ENCODE results near the gene NKX2-8. TPM values are rescaled to one million over a fixed set of nuclear protein-coding genes. Genes with fewer than 3 reads are reported as not detected.

The NKX2-8 gene
- total and polyA plus RNA-seq, 4 donors = 0.45 to 1.3 (median 1.1) TPM

DNA sequence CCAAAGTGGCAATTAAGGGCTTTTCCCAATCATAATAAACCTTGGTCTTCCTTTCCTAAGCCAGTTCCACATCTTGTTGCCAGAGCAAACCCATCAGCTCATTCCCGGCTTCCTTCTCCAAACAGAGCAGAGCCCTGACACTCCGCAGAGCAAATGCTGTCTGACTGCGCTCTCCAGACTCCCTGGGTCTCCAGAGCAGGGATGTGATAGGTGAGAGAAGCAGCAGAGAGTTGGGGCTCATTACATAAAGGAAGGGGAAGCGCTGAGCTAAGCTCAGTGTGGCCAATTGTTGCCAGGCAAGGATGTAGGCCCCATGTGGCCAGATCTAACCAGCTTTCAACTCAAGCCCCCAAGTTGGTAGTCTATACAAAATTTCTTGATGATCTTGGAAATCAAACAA is 43.0 kb upstream of the NKX2-8 start:
- Histone ChIP-seq H3K4me3 (no peak overlapping the region), H3K9ac (ENCODE audit: insufficient read depth in 1 of 2, low read length in 2 of 2) (no peak overlapping the region), H3K27ac (ENCODE audit: low read depth in 1 of 2, low read length in 1 of 2) (no peak overlapping the region), H3K27me3 (ENCODE audit: control insufficient read depth in 3 of 3, insufficient read depth in 3 of 3, low read length in 2 of 3) (peaks cover 0 to 4% (median 0%) of the 10 kb centered on the region in 3 donors), H3K36me3 (ENCODE audit: control insufficient read depth in 4 of 4, insufficient read depth in 4 of 4, low read length in 4 of 4) (no peaks in the 10 kb centered on the region), H3K9me3 (ENCODE audit: control insufficient read depth in 4 of 4, insufficient read depth in 3 of 4, low read length in 3 of 4) (no peaks in the 10 kb centered on the region), H3K4me1 (ENCODE audit: control insufficient read depth in 5 of 5, insufficient read depth in 5 of 5, low read length in 5 of 5) (peaks cover 0 to 1% (median 0%) of the 10 kb centered on the region in 5 donors)
- no peak for ATAC-seq (ENCODE audit: insufficient read depth, low FRiP score)
- WGBS, 2 donors = 88 to 91% methylated on average over 4 of the region's 4 CpGs
- no peak for DNase-seq
- TF ChIP-seq, protein P1, sequence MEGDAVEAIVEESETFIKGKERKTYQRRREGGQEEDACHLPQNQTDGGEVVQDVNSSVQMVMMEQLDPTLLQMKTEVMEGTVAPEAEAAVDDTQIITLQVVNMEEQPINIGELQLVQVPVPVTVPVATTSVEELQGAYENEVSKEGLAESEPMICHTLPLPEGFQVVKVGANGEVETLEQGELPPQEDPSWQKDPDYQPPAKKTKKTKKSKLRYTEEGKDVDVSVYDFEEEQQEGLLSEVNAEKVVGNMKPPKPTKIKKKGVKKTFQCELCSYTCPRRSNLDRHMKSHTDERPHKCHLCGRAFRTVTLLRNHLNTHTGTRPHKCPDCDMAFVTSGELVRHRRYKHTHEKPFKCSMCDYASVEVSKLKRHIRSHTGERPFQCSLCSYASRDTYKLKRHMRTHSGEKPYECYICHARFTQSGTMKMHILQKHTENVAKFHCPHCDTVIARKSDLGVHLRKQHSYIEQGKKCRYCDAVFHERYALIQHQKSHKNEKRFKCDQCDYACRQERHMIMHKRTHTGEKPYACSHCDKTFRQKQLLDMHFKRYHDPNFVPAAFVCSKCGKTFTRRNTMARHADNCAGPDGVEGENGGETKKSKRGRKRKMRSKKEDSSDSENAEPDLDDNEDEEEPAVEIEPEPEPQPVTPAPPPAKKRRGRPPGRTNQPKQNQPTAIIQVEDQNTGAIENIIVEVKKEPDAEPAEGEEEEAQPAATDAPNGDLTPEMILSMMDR (IDR thresholded peaks at IDR 0.05; ENCODE audit: control extremely low read depth, extremely low read depth) = no peak

DNA sequence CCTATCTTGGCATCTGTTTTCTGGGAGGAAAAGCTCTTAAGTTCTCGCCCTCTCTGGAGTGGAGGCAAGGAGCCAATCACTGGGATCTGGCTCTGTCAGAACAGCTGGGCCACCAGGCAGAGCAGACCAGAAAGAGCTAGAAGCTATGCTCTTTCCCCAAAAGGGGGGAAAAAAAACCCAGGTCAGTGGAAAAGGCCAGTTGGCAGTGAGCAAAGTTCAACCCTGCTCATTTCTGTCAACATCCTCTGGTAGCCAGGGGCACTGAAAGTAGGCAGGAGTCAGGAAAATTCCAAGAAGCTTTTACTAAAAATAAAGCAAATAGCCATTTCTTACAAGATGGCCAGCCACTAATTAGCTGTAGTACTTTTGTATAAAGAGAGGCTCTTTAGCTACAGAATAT is 42.6 kb upstream of the NKX2-8 start:
- 92 to 100% methylated on average over 1 of the region's 1 CpG for WGBS, 2 donors
- H3K27ac ChIP-seq (ENCODE audit: low read depth in 1 of 2, low read length in 1 of 2) = no peak overlapping the region
- no peak overlapping the region for H3K9ac ChIP-seq (ENCODE audit: insufficient read depth in 1 of 2, low read length in 2 of 2)
- peaks cover 0 to 4% (median 0%) of the 10 kb centered on the region in 3 donors for H3K27me3 ChIP-seq (ENCODE audit: control insufficient read depth in 3 of 3, insufficient read depth in 3 of 3, low read length in 2 of 3)
- ATAC-seq (ENCODE audit: insufficient read depth, low FRiP score) = no peak
- TF ChIP-seq, protein P1 (IDR thresholded peaks at IDR 0.05; ENCODE audit: control extremely low read depth, extremely low read depth) = no peak
- H3K4me3 ChIP-seq = no peak overlapping the region
- peaks cover 0 to 1% (median 0%) of the 10 kb centered on the region in 5 donors for H3K4me1 ChIP-seq (ENCODE audit: control insufficient read depth in 5 of 5, insufficient read depth in 5 of 5, low read length in 5 of 5)
- H3K9me3 ChIP-seq (ENCODE audit: control insufficient read depth in 4 of 4, insufficient read depth in 3 of 4, low read length in 3 of 4) = no peaks in the 10 kb centered on the region
- DNase-seq = no peak
- H3K36me3 ChIP-seq (ENCODE audit: control insufficient read depth in 4 of 4, insufficient read depth in 4 of 4, low read length in 4 of 4) = no peaks in the 10 kb centered on the region

DNA sequence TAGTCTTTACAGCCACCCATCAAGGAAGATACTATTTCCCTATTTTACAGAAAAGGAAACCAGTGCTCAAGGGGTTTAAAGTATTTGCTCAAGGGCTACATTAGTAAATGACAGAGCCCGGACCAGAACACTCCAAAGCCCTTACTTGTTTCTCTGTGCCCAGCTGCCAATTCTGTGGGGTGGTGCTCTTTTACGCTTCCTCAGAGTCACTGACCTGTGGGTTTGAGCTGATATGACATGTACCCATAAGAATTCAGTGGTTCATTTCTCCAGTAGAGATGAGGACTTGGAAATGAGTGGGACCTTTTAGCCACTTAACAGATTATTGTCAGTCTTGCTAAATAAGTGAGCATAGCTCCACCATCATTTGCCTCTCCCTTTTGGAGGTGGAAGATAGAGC is 37.4 kb upstream of the NKX2-8 start:
- Histone ChIP-seq H3K9ac (ENCODE audit: insufficient read depth in 1 of 2, low read length in 2 of 2) (no peak overlapping the region), H3K4me1 (ENCODE audit: control insufficient read depth in 5 of 5, insufficient read depth in 5 of 5, low read length in 5 of 5) (no peaks in the 10 kb centered on the region), H3K27me3 (ENCODE audit: control insufficient read depth in 3 of 3, insufficient read depth in 3 of 3, low read length in 2 of 3) (no peaks in the 10 kb centered on the region), H3K36me3 (ENCODE audit: control insufficient read depth in 4 of 4, insufficient read depth in 4 of 4, low read length in 4 of 4) (no peaks in the 10 kb centered on the region), H3K4me3 (no peak overlapping the region), H3K9me3 (ENCODE audit: control insufficient read depth in 4 of 4, insufficient read depth in 3 of 4, low read length in 3 of 4) (no peaks in the 10 kb centered on the region), H3K27ac (ENCODE audit: low read depth in 1 of 2, low read length in 1 of 2) (no peak overlapping the region)
- TF ChIP-seq, protein P1 (IDR thresholded peaks at IDR 0.05; ENCODE audit: control extremely low read depth, extremely low read depth) = no peak
- DNase-seq (no peak), ATAC-seq (ENCODE audit: insufficient read depth, low FRiP score) (no peak)
- 67 to 81% methylated on average over 2 of the region's 2 CpGs for WGBS, 2 donors

DNA sequence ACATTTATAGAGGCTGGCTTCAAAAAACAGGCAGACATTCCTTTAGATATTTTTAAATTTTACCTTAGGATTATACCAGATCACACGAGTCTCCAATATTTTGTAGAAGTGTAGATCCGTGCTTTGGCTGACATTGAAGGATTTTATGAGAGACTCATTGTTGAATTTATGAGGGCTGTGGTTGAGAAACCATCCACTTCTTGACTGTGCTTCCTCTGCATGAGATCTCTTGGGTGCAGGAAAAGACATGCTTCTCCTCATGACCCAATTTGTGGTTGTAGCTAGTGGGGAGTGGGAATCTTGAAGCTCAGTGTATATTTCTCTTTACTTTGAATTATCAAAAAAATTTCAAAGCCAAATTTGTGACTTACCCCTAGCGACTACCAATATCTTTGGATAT is 36.7 kb upstream of the NKX2-8 start:
- DNase-seq = no peak
- WGBS, 2 donors = 64 to 77% methylated on average over 3 of the region's 3 CpGs
- no peak overlapping the region for H3K9ac ChIP-seq (ENCODE audit: insufficient read depth in 1 of 2, low read length in 2 of 2)
- no peak overlapping the region for H3K4me3 ChIP-seq
- no peaks in the 10 kb centered on the region for H3K9me3 ChIP-seq (ENCODE audit: control insufficient read depth in 4 of 4, insufficient read depth in 3 of 4, low read length in 3 of 4)
- no peaks in the 10 kb centered on the region for H3K27me3 ChIP-seq (ENCODE audit: control insufficient read depth in 3 of 3, insufficient read depth in 3 of 3, low read length in 2 of 3)
- TF ChIP-seq, protein P1 (IDR thresholded peaks at IDR 0.05; ENCODE audit: control extremely low read depth, extremely low read depth) = no peak
- no peaks in the 10 kb centered on the region for H3K36me3 ChIP-seq (ENCODE audit: control insufficient read depth in 4 of 4, insufficient read depth in 4 of 4, low read length in 4 of 4)
- H3K27ac ChIP-seq (ENCODE audit: low read depth in 1 of 2, low read length in 1 of 2) = no peak overlapping the region
- no peak for ATAC-seq (ENCODE audit: insufficient read depth, low FRiP score)
- no peaks in the 10 kb centered on the region for H3K4me1 ChIP-seq (ENCODE audit: control insufficient read depth in 5 of 5, insufficient read depth in 5 of 5, low read length in 5 of 5)
